ENCODE measurements around the gene KRTAP12-3. TPM values are rescaled to one million over a fixed set of nuclear protein-coding genes. Genes with fewer than 3 reads are reported as not detected.

The KRTAP12-3 gene
- total and polyA plus RNA-seq, 5 donors from 2014 or later, result not detected

GRCh38 chr21:44702111-44702972 lies 44.6 kb downstream of the KRTAP12-3 start:
- Histone ChIP-seq H3K4me1 (ENCODE audit: control insufficient read depth, insufficient read depth, low read length, poor library complexity, severe bottlenecking) (no peaks in the 10 kb centered on the region), H3K9me3 (ENCODE audit: control insufficient read depth in 2 of 2, low read length in 2 of 2) (peaks cover 0 to 11% of the 10 kb centered on the region in 2 experiments), H3K4me3 (ENCODE audit: low read depth, low read length) (no peak overlapping the region), H3K27ac (ENCODE audit: insufficient read depth, low read length, poor library complexity, severe bottlenecking) (no peak overlapping the region), H3K27me3 (ENCODE audit: control insufficient read depth, insufficient read depth, low read length) (no peaks in the 10 kb centered on the region), H3K36me3 (ENCODE audit: control insufficient read depth, insufficient read depth, low read length) (no peaks in the 10 kb centered on the region)
- Mint-ChIP-seq H3K27ac (no peak overlapping the region), H3K36me3 (peaks cover 4% of the 10 kb centered on the region), H3K4me1 (peaks cover 0 to 8% (median 1%) of the 10 kb centered on the region in 4 donors), H3K4me3 (no peak overlapping the region), H3K9me3 (peaks cover 0 to 8% (median 2%) of the 10 kb centered on the region in 7 donors), H3K27me3 (peaks cover 61% of the 10 kb centered on the region)
- DNase-seq (no peak), ATAC-seq (ENCODE audit: low read depth in 2 of 2) (no peak)

GRCh38 chr21:44702973-44703730 lies 45.4 kb downstream of the KRTAP12-3 start:
- Histone ChIP-seq H3K27ac (ENCODE audit: insufficient read depth, low read length, poor library complexity, severe bottlenecking) (no peak overlapping the region), H3K9me3 (ENCODE audit: control insufficient read depth in 2 of 2, low read length in 2 of 2) (peaks cover 0 to 11% of the 10 kb centered on the region in 2 experiments), H3K4me3 (ENCODE audit: low read depth, low read length) (no peak overlapping the region), H3K27me3 (ENCODE audit: control insufficient read depth, insufficient read depth, low read length) (peaks cover 3% of the 10 kb centered on the region), H3K36me3 (ENCODE audit: control insufficient read depth, insufficient read depth, low read length) (no peaks in the 10 kb centered on the region), H3K4me1 (ENCODE audit: control insufficient read depth, insufficient read depth, low read length, poor library complexity, severe bottlenecking) (no peaks in the 10 kb centered on the region)
- Mint-ChIP-seq H3K9me3 (peaks cover 0 to 8% (median 2%) of the 10 kb centered on the region in 7 donors), H3K4me1 (peaks cover 0 to 3% (median 1%) of the 10 kb centered on the region in 4 donors), H3K27ac (no peak overlapping the region), H3K27me3 (peaks cover 61% of the 10 kb centered on the region), H3K36me3 (peaks cover 4% of the 10 kb centered on the region), H3K4me3 (no peak overlapping the region)
- no peak for ATAC-seq (ENCODE audit: low read depth in 2 of 2)
- no peak for DNase-seq

GRCh38 chr21:44703731-44704635 lies 46.3 kb downstream of the KRTAP12-3 start:
- H3K4me1 Mint-ChIP-seq, result peaks cover 0 to 2% (median 1%) of the 10 kb centered on the region in 4 donors
- no peak for DNase-seq
- Histone ChIP-seq H3K27me3 (ENCODE audit: control insufficient read depth, insufficient read depth, low read length) (peaks cover 3% of the 10 kb centered on the region), H3K36me3 (ENCODE audit: control insufficient read depth, insufficient read depth, low read length) (no peaks in the 10 kb centered on the region), H3K9me3 (ENCODE audit: control insufficient read depth in 2 of 2, low read length in 2 of 2) (peaks cover 0 to 11% of the 10 kb centered on the region in 2 experiments), H3K27ac (ENCODE audit: insufficient read depth, low read length, poor library complexity, severe bottlenecking) (no peak overlapping the region), H3K4me3 (ENCODE audit: low read depth, low read length) (no peak overlapping the region), H3K4me1 (ENCODE audit: control insufficient read depth, insufficient read depth, low read length, poor library complexity, severe bottlenecking) (no peaks in the 10 kb centered on the region)
- H3K9me3 Mint-ChIP-seq, result peaks cover 0 to 8% (median 1%) of the 10 kb centered on the region in 7 donors
- H3K27ac Mint-ChIP-seq, result no peak overlapping the region
- ATAC-seq (ENCODE audit: low read depth in 2 of 2), result no peak
- peaks cover 4% of the 10 kb centered on the region for H3K36me3 Mint-ChIP-seq
- peaks cover 64% of the 10 kb centered on the region for H3K27me3 Mint-ChIP-seq
- no peak overlapping the region for H3K4me3 Mint-ChIP-seq

- Mint-ChIP-seq H3K27me3 (peaks cover 66% of the 10 kb centered on the region), H3K27ac (no peak overlapping the region)
These were observed 46.9 kb downstream of the KRTAP12-3 start for GRCh38 chr21:44704636-44705001.

GRCh38 chr21:44706026-44706705 lies 48.4 kb downstream of the KRTAP12-3 start:
- Histone ChIP-seq H3K36me3 (ENCODE audit: control insufficient read depth, insufficient read depth, low read length) (no peaks in the 10 kb centered on the region), H3K4me1 (ENCODE audit: control insufficient read depth, insufficient read depth, low read length, poor library complexity, severe bottlenecking) (no peaks in the 10 kb centered on the region), H3K27me3 (ENCODE audit: control insufficient read depth, insufficient read depth, low read length) (peaks cover 7% of the 10 kb centered on the region), H3K4me3 (ENCODE audit: low read depth, low read length) (no peak overlapping the region), H3K9me3 (ENCODE audit: control insufficient read depth in 2 of 2, low read length in 2 of 2) (peaks cover 0 to 11% of the 10 kb centered on the region in 2 experiments), H3K27ac (ENCODE audit: insufficient read depth, low read length, poor library complexity, severe bottlenecking) (no peak overlapping the region)
- peaks cover 4% of the 10 kb centered on the region for H3K36me3 Mint-ChIP-seq
- peaks cover 70% of the 10 kb centered on the region for H3K27me3 Mint-ChIP-seq
- peaks cover 0 to 8% (median 4%) of the 10 kb centered on the region in 7 donors for H3K9me3 Mint-ChIP-seq
- ATAC-seq (ENCODE audit: low read depth in 2 of 2) (no peak), DNase-seq (no peak)
- peaks cover 0 to 17% (median 3%) of the 10 kb centered on the region in 4 donors for H3K4me1 Mint-ChIP-seq
- H3K27ac Mint-ChIP-seq, result peak overlapping the region in 1 of 3 donors; percentile 56
- no peak overlapping the region for H3K4me3 Mint-ChIP-seq

More at GRCh38 chr21:44704636-44705001, 46.9 kb downstream of the KRTAP12-3 start:
- ATAC-seq (ENCODE audit: low read depth in 2 of 2), result no peak
- no peak overlapping the region for H3K4me3 ChIP-seq (ENCODE audit: low read depth, low read length)
- Mint-ChIP-seq H3K4me1 (peaks cover 0 to 7% (median 2%) of the 10 kb centered on the region in 4 donors), H3K9me3 (peaks cover 0 to 8% (median 2%) of the 10 kb centered on the region in 7 donors), H3K4me3 (no peak overlapping the region), H3K36me3 (peaks cover 4% of the 10 kb centered on the region)
- H3K36me3 ChIP-seq (ENCODE audit: control insufficient read depth, insufficient read depth, low read length), result no peaks in the 10 kb centered on the region
- peaks cover 0 to 11% of the 10 kb centered on the region in 2 experiments for H3K9me3 ChIP-seq (ENCODE audit: control insufficient read depth in 2 of 2, low read length in 2 of 2)
- H3K27ac ChIP-seq (ENCODE audit: insufficient read depth, low read length, poor library complexity, severe bottlenecking), result no peak overlapping the region
- peaks cover 4% of the 10 kb centered on the region for H3K27me3 ChIP-seq (ENCODE audit: control insufficient read depth, insufficient read depth, low read length)
- DNase-seq, result no peak
- no peaks in the 10 kb centered on the region for H3K4me1 ChIP-seq (ENCODE audit: control insufficient read depth, insufficient read depth, low read length, poor library complexity, severe bottlenecking)

GRCh38 chr21:44706706-44707581 lies 49.2 kb downstream of the KRTAP12-3 start:
- DNase-seq (no peak), ATAC-seq (ENCODE audit: low read depth in 2 of 2) (no peak)
- peaks cover 0 to 11% of the 10 kb centered on the region in 2 experiments for H3K9me3 ChIP-seq (ENCODE audit: control insufficient read depth in 2 of 2, low read length in 2 of 2)
- H3K36me3 Mint-ChIP-seq, result peaks cover 4% of the 10 kb centered on the region
- H3K4me1 ChIP-seq (ENCODE audit: control insufficient read depth, insufficient read depth, low read length, poor library complexity, severe bottlenecking), result no peaks in the 10 kb centered on the region
- peaks cover 75% of the 10 kb centered on the region for H3K27me3 Mint-ChIP-seq
- H3K27ac Mint-ChIP-seq, result no peak overlapping the region
- peaks cover 0 to 8% (median 4%) of the 10 kb centered on the region in 7 donors for H3K9me3 Mint-ChIP-seq
- H3K4me3 ChIP-seq (ENCODE audit: low read depth, low read length), result no peak overlapping the region
- H3K36me3 ChIP-seq (ENCODE audit: control insufficient read depth, insufficient read depth, low read length), result no peaks in the 10 kb centered on the region
- H3K4me1 Mint-ChIP-seq, result peaks cover 0 to 19% (median 2%) of the 10 kb centered on the region in 4 donors
- H3K27ac ChIP-seq (ENCODE audit: insufficient read depth, low read length, poor library complexity, severe bottlenecking), result no peak overlapping the region
- H3K4me3 Mint-ChIP-seq, result no peak overlapping the region
- H3K27me3 ChIP-seq (ENCODE audit: control insufficient read depth, insufficient read depth, low read length), result peaks cover 7% of the 10 kb centered on the region
